Endodermal cell (in vitro differentiated cells): ENCODE data around the gene SMIM31. TPM values are rescaled to one million over a fixed set of nuclear protein-coding genes. Genes with fewer than 3 reads are reported as not detected.

Experiments
- DNase-seq: peaks from one replicate; pipeline ENCODE4 v3.0.0-alpha.2; 2017
- H3K27ac ChIP-seq: 2 replicates; pipeline ENCODE4 v1.5.1; 2013; ENCODE audit warnings: mild to moderate bottlenecking, low read depth, low read length, moderate library complexity
- H3K27me3 ChIP-seq: 2 replicates; pipeline ENCODE4 v1.6.1; 2013; ENCODE audit warnings: mild to moderate bottlenecking, low read length, moderate library complexity; ENCODE audit not compliant: insufficient read depth, control insufficient read depth, poor library complexity, severe bottlenecking
- H3K36me3 ChIP-seq: 2 replicates; pipeline ENCODE4 v1.7.0; 2013; ENCODE audit warnings: mild to moderate bottlenecking, low read length, moderate library complexity; ENCODE audit not compliant: control insufficient read depth, insufficient read depth
- H3K4me1 ChIP-seq: one replicate; pipeline ENCODE4 v1.7.0; 2013; ENCODE audit warnings: low read length; ENCODE audit not compliant: control insufficient read depth, insufficient read depth
- H3K4me3 ChIP-seq: 2 replicates; pipeline ENCODE4 v1.5.1; 2013; ENCODE audit warnings: mild to moderate bottlenecking, low read length, moderate library complexity
- H3K9ac ChIP-seq: 2 replicates; pipeline ENCODE4 v1.6.1; 2013; ENCODE audit warnings: mild to moderate bottlenecking, low read length, moderate library complexity; ENCODE audit not compliant: poor library complexity, severe bottlenecking; ENCODE audit errors: extremely low read depth
- H3K9me3 ChIP-seq: 2 replicates; pipeline ENCODE4 v1.6.1; 2013; ENCODE audit warnings: mild to moderate bottlenecking, low read length, moderate library complexity; ENCODE audit not compliant: control insufficient read depth
- H3K27ac Mint-ChIP-seq: 2 replicates; pipeline ENCODE4 v1.8.0; 2020; ENCODE audit warnings: mixed read lengths
- H3K27me3 Mint-ChIP-seq: 2 replicates; pipeline ENCODE4 v1.8.0; 2021; ENCODE audit warnings: mild to moderate bottlenecking, mixed read lengths; ENCODE audit not compliant: insufficient read depth
- H3K36me3 Mint-ChIP-seq: 2 replicates; pipeline ENCODE4 v1.8.0; 2020; ENCODE audit warnings: low read depth, mixed read lengths
- H3K4me1 Mint-ChIP-seq: 2 replicates; pipeline ENCODE4 v1.8.0; 2020; ENCODE audit warnings: mixed read lengths
- H3K4me3 Mint-ChIP-seq: 2 replicates; pipeline ENCODE4 v1.8.0; 2020; ENCODE audit warnings: mild to moderate bottlenecking, moderate library complexity, mixed read lengths
- H3K9me3 Mint-ChIP-seq: 2 replicates; pipeline ENCODE4 v1.8.0; 2020; ENCODE audit warnings: mild to moderate bottlenecking, mixed read lengths
- WGBS, 2 experiments: methylation state at CpG; one replicate each; pipeline versions ENCODE4 v1.1.5 to v1.1.7; 2013; ENCODE audit warnings: missing lambda C conversion rate in 2 of 2, mixed read lengths in 1 of 2; ENCODE audit not compliant: insufficient coverage in 1 of 2, insufficient read length in 1 of 2; 5-methylcytosine and 5-hydroxymethylcytosine counted together
- total RNA-seq, 2 donors: library from RNA; stranded (reverse); fragmentation: NEBNext Ultra II Directional in 1 of 2; extraction: Animal tissue kit (Norgen Biotek cat#: 25700) in 1 of 2; gene quantifications; 2 replicates in 1 of 2; 3 replicates in 1 of 2; pipeline ENCODE4 v1.2.1, GENCODE V29; 2021
- TF ChIP-seq, protein P1 (sequence below): fragments of 200-600 bp; sonication (generic); conservative IDR thresholded peaks from 2 replicates; pipeline ENCODE4 v1.5.0; 2021; ENCODE audit warnings: antibody characterized with exemption, mild to moderate bottlenecking

Gene SMIM31
- total RNA-seq, 2 donors from 2014 or later: not detected

DNA sequence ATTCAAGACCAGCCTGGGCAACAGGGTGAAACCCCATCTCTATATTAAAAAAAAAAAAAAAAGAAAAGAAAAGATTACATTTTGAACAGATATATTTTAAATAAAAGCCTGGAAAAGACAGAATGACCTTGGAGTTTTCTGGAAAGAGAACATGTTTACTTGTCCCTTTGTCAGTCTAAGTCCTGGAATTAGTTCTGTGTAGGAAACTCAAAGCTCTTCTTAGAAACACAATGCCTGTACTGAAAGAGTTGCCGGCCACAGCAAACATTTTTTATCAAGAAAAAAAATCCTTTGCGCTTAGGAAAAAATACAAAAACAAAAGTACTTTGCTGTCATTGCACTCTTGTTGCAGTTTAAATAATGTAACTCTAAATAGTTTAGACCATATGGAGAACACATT, 59.6 kb downstream of the SMIM31 start:
- no peaks in the 10 kb centered on the region for H3K27me3 Mint-ChIP-seq
- Histone ChIP-seq H3K4me1 (peaks cover 8% of the 10 kb centered on the region), H3K9ac (no peak overlapping the region), H3K27me3 (no peaks in the 10 kb centered on the region), H3K4me3 (no peak overlapping the region), H3K36me3 (no peaks in the 10 kb centered on the region), H3K27ac (no peak overlapping the region), H3K9me3 (no peaks in the 10 kb centered on the region)
- 91% methylated on average over 2 of the region's 2 CpGs; no CpG with 5 or more reads in 1 of the 2 experiments for WGBS, 2 experiments
- H3K4me1 Mint-ChIP-seq: peaks cover 25% of the 10 kb centered on the region
- no peak for DNase-seq
- H3K36me3 Mint-ChIP-seq: no peaks in the 10 kb centered on the region
- H3K27ac Mint-ChIP-seq: no peak overlapping the region
- no peak overlapping the region for H3K4me3 Mint-ChIP-seq
- H3K9me3 Mint-ChIP-seq: no peaks in the 10 kb centered on the region
- TF ChIP-seq, protein P1, sequence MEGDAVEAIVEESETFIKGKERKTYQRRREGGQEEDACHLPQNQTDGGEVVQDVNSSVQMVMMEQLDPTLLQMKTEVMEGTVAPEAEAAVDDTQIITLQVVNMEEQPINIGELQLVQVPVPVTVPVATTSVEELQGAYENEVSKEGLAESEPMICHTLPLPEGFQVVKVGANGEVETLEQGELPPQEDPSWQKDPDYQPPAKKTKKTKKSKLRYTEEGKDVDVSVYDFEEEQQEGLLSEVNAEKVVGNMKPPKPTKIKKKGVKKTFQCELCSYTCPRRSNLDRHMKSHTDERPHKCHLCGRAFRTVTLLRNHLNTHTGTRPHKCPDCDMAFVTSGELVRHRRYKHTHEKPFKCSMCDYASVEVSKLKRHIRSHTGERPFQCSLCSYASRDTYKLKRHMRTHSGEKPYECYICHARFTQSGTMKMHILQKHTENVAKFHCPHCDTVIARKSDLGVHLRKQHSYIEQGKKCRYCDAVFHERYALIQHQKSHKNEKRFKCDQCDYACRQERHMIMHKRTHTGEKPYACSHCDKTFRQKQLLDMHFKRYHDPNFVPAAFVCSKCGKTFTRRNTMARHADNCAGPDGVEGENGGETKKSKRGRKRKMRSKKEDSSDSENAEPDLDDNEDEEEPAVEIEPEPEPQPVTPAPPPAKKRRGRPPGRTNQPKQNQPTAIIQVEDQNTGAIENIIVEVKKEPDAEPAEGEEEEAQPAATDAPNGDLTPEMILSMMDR: no peak

DNA sequence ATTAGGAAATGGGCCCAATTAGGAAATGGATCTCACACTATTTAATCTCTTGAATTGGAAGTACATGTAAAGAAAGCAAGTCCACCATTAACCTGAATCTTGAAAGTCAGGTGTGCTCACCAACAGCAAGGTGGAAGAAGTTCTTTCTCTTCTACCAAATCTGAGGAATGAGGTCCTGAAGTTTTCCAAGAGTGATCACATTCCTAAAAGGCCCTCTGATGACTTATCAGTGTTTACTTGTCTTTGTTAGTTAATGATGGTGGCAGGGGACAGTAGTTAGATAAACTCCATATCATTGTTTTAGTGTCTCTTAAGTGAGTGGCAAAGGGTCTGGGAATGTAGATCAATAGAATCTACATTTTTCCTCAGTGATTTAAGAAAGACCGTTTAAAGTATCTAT, 61.8 kb downstream of the SMIM31 start:
- no peaks in the 10 kb centered on the region for H3K27me3 ChIP-seq
- Mint-ChIP-seq H3K27ac (peak overlapping the region; percentile 22), H3K36me3 (no peaks in the 10 kb centered on the region), H3K27me3 (no peaks in the 10 kb centered on the region), H3K4me1 (peaks cover 40% of the 10 kb centered on the region), H3K9me3 (no peaks in the 10 kb centered on the region), H3K4me3 (no peak overlapping the region)
- no peaks in the 10 kb centered on the region for H3K9me3 ChIP-seq
- 47 to 67% methylated on average over 1 of the region's 1 CpG for WGBS, 2 experiments
- H3K4me3 ChIP-seq: peak overlapping the region; percentile 44
- H3K36me3 ChIP-seq: no peaks in the 10 kb centered on the region
- no peak overlapping the region for H3K9ac ChIP-seq
- no peak overlapping the region for H3K27ac ChIP-seq
- TF ChIP-seq, protein P1: no peak
- DNase-seq: no peak
- H3K4me1 ChIP-seq: peaks cover 8% of the 10 kb centered on the region

DNA sequence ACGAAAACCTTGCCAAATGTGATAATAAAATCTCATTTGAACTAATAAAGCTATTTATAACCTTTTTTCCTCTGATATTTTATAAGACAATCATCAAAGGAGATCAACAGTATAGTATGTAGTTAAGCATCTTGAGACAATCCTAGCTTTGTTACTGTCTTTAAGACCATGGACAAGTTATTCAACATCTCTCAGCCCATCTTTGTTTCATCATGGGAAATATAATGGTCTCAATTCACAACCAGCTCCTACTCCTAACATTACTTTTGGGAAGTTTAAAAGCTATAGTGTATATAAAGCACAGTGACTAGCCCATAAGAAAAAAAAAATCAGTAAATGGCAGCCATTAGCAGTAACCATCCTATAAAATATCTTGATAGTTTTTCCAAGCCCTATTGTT, 65.4 kb downstream of the SMIM31 start:
- no peaks in the 10 kb centered on the region for H3K27me3 ChIP-seq
- TF ChIP-seq, protein P1: no peak
- WGBS, 2 experiments: 100% methylated on average over 1 of the region's 1 CpG; no CpG with 5 or more reads in 1 of the 2 experiments
- H3K27ac ChIP-seq: no peak overlapping the region
- Mint-ChIP-seq H3K27ac (peak overlapping the region; percentile 21), H3K36me3 (no peaks in the 10 kb centered on the region), H3K4me1 (peaks cover 47% of the 10 kb centered on the region), H3K4me3 (no peak overlapping the region), H3K27me3 (no peaks in the 10 kb centered on the region), H3K9me3 (no peaks in the 10 kb centered on the region)
- DNase-seq: no peak
- no peaks in the 10 kb centered on the region for H3K9me3 ChIP-seq
- H3K9ac ChIP-seq: no peak overlapping the region
- no peak overlapping the region for H3K4me3 ChIP-seq
- no peaks in the 10 kb centered on the region for H3K36me3 ChIP-seq
- H3K4me1 ChIP-seq: peaks cover 8% of the 10 kb centered on the region
